Measurements from ENCODE around the gene TSKS.

DNA sequence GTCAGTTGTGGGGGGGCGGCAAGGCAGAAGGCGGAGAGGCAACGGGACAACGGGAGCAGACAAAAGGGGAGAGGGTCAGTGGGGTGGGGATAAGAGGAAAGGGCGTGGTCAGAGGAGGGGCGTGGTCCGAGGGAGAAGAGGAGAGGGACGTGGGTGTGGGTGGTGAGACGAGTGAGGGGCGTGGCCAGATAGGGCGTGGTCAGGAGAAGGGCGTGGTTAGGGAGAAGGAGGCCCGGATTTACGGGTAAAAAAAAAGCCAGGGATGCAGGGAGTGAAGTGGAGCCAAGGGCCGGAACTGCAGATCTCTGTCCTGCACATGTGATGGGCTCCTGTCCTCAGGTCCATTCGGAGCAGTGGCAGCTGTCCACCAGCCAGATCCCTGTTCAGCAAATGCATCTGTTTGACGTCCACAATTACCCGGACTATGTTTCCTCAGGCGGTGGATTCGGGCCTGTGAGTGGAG is 50.7 kb downstream of the TSKS start:
- no peak for TF ChIP-seq EZH2 (IDR thresholded peaks at IDR 0.05)
- TF ChIP-seq, protein P1, sequence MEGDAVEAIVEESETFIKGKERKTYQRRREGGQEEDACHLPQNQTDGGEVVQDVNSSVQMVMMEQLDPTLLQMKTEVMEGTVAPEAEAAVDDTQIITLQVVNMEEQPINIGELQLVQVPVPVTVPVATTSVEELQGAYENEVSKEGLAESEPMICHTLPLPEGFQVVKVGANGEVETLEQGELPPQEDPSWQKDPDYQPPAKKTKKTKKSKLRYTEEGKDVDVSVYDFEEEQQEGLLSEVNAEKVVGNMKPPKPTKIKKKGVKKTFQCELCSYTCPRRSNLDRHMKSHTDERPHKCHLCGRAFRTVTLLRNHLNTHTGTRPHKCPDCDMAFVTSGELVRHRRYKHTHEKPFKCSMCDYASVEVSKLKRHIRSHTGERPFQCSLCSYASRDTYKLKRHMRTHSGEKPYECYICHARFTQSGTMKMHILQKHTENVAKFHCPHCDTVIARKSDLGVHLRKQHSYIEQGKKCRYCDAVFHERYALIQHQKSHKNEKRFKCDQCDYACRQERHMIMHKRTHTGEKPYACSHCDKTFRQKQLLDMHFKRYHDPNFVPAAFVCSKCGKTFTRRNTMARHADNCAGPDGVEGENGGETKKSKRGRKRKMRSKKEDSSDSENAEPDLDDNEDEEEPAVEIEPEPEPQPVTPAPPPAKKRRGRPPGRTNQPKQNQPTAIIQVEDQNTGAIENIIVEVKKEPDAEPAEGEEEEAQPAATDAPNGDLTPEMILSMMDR (IDR thresholded peaks at IDR 0.05) = no peak
